HG03066 (cell line): Measurements from ENCODE around the gene SLFNL1.

Source experiments
- ATAC-seq: cut with Tn5 transposase; IDR thresholded peaks from one replicate; pipeline ENCODE4 v1.9.1; 2021; ENCODE audit warnings: low read depth; ENCODE audit not compliant: unreplicated experiment

The SLFNL1 gene

DNA sequence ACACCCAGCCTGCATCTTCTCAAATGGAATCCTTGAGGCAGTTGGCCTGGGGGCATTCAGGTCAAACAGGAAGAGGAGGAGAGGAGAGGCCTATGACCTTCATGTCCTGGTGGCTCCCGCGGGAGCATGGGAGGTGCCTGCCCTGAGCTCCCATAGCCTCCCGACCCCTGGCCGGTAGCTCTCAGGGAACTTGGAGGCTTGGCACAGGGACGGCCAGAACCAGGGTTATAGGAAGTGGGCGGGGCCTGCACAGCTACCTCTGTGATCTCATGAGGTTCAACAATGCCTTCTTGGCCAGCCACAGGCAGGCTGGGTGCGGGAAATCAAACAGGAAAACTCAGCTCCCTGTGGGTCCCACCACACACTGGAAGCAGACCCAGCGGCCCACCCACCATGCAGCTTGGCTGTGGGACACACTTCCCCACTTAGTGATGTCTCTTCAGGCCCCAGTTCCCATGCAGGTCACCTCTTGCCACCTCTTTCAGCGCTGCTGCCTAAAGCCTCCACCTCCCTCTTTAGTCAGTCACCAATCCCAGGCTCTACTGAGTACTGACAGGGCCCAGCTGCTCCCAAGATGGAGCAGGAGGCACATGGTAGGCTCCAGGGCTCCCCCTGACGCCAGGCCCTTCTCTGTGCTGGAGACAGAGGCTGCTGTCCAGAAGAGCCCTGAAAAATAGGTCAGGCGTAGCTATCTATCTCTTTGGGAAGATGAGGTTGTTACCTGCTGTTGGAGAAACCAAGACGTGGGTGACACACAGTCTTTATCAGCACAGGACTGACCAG lies at the start of gene SLFNL1:
SLFNL1 (minus strand) TSS at position 200 of the 783 bp plus-strand sequence. CDS start 1,065 bp downstream, outside the sequence.
- ATAC-seq = no peak

DNA sequence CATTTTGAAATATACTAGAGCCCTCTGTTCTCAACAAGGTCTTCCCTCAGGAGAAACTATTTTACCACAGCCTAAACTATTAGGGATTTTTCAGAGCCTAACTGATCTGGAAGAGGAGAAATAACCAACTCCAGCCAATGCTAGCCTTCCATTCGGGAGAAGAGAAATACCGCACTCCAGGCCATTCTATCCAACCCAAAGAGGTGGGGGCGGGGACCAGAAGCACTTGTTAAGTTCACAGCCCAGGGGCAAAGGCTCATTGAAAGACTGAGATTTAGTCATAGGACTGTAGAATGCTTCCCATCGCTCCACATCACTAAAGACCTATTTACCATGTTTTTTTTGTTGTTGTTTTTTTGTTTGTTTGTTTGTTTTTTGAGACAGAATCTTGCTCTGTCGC lies 35.4 kb upstream of the SLFNL1 start:
- no peak for ATAC-seq

DNA sequence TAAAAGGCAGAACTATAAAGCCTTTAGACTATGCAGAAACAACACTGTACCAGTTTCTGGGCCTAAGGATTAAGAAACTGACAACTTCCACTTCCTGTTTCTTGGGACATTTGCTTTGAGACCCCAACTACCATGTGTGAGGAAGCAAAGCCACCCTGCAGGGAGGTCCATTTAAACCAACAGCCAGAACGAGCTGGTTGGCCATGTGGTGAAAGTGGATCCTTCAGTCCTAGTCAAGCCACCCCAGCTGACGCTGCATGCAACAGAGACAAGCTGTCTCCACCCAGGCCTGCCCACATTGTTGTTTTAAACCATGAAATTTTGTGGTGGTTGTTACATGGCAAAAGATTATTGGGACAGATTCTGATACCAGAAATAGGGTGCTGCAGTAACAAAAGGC lies 31.8 kb upstream of the SLFNL1 start:
- ATAC-seq = no peak

DNA sequence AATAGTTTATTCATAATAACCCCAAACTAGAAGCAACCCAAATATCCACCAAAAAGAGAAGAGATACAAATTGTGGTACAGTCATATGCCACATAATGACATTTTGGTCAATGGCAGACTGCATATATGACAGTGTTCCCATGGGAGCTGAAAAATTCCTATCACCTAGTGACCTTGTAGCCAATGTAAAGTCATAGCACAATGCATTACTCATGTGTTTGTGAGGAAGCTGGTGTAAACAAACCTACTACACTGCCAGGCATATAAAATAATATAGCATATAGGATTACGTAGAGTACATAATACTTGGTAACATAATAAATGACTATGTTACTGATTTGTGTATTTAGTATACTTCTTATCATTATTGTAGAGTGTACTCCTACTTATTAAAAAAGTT lies 29.5 kb upstream of the SLFNL1 start:
- no peak for ATAC-seq

DNA sequence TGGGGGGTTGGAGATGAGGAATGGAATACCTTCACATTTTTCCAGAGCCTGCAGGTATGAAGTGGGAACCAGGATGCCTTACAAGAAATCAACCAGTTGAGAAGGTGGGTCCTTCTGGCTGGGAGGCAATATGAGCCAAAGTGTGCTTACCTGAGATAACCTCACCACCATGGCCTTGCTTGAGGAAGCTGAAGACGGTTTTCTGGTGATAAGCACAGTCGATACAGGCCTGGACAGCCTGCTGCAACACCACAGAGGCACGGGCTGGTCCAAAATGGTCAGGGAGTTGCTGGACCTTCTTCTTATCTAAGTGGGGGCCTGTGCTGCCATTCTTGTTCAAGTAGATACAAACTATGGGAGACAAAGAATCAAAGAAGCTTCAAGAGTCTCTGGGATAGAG lies 27.0 kb upstream of the SLFNL1 start:
- no peak for ATAC-seq

DNA sequence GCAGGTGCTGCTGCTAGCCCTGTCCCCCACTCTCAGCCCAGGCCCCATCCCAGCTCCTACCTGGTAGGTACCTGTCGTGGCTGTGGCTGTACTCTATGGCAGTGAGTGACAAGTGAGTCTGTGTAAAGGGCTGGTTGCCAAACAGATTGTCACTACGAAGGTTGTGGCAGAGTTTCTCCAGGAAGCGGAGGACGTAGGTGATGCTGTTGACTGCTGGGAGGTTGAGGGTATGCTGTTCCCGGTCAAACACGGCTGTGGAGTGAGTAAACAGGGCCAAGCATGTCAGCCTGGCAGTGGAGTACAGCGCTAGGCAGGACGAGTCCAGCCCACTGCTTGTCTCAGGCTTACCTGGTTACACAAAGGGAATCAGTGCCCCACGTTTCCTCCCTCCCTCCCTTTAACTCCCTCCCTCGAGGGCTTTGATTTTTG lies 24.8 kb upstream of the SLFNL1 start:
- no peak for ATAC-seq

DNA sequence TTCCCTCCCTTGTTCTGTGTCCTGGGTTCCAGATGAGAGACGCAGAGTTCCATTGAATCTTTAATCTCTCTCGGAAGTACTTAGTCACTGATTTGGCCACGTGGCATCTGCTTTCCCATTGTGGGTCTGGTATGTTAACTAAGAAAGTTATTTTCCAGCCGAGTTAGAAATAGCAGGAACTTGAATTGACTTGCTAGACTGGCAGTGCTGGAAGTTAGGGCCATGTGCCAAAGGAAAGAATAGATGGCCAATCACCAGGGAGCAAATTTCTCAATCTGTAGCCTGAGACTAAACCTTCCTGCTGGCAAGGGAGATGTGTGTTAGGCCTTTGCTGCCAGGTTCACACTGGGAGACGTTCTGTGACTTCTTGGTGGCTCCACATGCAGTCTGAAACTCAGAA lies 24.2 kb upstream of the SLFNL1 start:
- ATAC-seq = no peak

DNA sequence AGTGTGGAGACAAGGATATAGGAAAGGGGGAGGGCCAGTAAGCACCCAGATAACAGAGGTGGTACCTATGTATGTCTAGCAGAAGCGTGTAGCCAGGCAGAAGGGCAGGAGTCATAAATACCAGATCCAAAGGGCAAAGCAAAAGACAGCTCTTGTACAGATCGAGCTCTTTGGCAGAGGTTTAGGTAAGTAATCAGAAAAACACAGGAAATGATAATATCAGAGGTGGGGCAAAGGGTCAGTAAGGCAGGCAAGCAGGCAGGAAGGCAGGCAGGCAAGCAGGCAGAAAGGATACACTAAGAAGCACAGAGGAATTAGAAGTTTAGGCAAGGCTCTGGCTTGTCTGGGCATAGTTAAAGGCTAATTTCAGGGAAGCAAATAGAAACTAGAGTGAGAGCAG lies 22.7 kb upstream of the SLFNL1 start:
- no peak for ATAC-seq

DNA sequence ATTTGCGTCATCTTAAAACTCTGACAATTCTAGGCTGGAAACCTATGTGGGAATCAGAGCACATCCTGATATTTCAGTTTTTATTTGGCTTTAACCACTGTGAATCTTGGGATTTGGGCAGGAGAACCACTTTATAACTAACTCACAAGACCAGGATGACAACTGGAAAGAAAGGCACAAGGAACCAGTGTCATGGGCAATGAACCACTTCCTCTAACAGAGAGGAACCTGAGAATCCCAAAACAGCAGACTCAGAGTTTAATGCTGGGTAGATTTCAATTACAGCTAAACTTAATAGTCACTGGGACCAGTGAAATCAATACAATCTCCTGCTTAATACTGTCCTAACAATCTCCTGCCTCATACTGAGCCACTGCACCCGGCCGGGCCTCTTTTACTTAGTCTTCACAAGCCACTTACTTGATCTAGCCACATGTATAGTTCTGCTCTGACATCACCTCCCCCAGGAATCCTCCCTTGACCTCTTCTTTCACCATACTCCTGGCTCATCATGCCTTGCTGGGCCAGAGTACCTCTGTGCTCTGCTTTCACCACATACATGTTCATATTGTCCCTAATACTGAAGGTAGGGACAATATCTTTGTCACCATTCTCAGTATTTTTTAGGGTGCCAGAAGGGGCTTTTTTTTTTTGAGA lies 20.2 kb upstream of the SLFNL1 start:
- no peak for ATAC-seq

DNA sequence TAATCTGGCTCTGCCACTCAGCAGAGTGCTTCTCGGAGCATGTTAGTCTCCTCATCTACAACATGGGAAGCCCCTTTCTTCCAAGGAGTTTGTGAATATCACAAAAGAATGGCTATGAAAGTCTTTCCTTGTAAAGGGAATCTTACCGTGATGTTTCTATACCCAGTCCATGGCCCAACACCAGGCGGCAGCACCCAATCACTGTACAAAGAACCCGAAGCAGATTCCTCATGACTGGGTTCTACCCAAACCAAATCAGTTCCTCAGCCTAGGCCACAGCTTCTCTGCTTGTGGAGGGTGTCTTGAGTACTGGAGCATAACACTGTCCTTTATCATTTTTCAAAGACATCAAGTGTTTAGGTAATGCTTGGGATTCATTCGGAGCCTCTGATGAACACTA lies 16.6 kb upstream of the SLFNL1 start:
- no peak for ATAC-seq

DNA sequence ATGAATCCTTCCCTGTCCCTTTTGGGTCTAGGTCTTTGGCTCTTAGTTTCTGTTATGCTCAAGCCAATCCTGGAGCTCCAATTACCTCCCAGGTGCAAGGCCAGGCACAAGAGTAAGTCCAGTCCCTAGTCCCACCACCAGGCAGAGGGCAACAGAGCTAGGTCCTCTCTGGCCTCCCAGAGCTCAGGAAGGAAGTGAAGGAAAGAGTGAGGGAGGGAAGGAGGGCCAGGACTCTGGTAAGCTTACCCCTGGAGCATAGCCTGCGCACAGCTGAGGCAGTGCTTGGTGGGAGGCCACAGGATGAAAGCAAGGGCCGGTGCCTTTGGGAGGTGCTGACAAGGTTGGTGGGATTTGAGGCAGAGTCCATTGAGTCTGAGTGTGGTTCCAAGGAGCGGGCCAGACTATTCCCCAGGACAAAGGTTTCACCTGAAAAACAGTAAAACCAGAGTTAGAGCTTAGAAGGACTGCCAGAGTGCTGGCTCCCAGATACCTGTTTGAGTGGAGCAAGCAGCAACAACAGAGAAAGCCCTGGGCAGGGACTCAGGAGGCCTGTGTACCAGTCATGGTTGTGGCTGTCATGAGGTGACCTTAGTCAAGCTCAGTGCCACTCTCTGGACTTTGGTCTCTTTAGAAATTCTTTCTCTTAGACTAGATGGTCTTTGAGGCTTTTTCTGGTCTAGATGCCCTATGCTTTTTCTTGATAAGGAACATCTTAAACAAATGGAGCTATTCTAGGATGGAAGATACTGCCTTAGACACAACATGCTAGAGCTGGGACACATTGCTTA lies 15.8 kb upstream of the SLFNL1 start:
- ATAC-seq = no peak

DNA sequence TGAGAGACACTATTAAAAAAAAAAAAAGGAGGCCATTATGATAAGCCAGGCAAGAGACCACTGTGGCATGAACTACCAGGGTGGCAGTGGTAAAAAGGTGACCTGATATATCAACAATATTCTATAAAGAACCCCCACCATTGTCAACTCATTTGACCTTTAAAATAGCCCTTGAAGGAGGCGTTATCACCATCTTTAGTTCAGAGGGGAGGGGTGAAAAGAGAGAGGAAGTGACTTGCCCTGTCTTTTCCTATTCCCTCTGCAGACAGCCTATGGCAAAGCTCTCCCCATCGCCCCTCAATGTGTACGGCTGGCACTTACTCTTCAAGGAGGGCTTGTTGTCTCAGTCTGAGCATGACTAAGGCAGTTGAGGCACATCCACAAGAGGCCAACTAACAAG lies 11.7 kb upstream of the SLFNL1 start:
- no peak for ATAC-seq

DNA sequence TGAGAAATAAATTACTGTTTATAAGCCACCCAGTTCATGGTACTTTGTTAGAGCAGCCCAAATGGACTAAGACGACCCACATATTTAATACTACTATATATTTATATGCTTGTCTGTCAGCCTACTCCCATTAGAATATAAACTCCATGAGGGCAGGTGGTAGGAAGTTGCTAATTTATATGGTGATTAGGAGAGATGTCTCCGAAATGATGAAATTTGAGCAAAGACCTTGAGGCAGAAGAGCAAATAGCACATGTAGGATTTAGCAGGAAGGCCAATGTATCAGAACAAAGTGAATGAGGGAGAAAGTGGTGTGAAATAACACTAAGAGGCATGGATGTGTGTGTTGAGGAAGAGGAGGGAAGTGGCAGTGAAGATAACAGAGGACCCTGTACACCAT lies 10.6 kb upstream of the SLFNL1 start:
- ATAC-seq = no peak

DNA sequence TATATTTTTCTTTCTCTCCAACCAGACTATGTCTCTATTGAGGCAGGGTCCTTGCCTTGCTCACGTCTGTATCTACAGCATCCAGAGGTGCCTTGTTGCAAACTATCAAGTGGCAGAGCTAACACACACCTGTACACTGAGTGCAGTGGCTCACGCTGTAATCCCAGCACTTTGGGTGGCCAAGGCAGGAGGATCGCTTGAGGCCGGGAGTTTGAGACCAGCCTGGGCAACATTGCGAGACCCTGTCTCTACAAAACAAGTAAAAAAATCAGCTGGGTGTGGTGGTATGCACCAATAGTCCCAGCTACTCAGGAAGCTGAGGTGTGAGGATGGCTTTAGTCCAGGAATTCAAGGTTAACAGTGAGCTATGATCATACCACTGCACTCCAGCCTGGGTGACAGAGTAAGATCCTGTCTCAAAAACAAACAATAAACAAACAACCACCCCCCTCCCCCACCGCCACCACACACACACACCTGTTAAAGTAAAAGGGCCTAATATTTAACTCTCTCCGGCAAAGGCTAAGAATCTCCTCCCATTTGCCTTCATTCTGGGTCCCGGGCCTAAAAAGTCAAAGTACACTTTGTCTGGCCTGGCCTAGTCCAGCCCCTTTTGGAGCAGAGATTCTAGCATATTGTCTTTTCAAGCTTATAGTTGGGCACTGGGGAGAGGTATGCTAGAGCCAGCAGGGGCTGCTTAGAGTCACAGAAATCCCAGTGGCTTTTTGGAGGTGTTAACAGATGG lies 9.5 kb upstream of the SLFNL1 start:
- no peak for ATAC-seq

DNA sequence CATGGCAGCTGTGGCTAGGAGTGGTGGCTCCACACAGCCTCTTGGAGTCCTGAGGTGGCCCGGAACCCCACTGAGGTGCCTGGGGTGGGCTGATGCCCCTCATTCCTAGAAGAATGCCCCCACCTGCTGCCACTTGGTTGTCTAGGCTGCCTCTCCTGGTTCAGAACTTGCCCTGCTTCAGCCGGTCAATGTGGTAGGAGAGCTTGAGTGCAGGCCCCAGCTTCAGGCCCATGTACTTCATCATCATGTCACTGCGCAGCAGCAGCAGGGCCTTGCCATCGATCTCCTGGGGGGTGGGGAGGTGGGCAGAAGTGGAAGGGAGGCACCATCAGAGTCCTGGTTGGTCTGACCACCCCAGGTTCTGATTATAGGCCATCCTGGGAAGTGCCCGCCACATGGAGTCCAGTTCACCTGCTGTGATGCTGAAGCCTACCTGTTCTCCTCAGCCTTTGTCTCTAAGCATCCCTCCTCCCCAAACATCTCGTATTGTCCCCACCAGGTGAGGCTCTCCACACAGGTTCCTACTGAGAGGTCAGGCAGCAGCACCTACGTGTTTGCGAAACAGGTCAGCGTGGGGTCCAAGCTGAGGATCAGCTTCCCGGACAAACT lies 6.6 kb upstream of the SLFNL1 start:
- ATAC-seq = no peak

DNA sequence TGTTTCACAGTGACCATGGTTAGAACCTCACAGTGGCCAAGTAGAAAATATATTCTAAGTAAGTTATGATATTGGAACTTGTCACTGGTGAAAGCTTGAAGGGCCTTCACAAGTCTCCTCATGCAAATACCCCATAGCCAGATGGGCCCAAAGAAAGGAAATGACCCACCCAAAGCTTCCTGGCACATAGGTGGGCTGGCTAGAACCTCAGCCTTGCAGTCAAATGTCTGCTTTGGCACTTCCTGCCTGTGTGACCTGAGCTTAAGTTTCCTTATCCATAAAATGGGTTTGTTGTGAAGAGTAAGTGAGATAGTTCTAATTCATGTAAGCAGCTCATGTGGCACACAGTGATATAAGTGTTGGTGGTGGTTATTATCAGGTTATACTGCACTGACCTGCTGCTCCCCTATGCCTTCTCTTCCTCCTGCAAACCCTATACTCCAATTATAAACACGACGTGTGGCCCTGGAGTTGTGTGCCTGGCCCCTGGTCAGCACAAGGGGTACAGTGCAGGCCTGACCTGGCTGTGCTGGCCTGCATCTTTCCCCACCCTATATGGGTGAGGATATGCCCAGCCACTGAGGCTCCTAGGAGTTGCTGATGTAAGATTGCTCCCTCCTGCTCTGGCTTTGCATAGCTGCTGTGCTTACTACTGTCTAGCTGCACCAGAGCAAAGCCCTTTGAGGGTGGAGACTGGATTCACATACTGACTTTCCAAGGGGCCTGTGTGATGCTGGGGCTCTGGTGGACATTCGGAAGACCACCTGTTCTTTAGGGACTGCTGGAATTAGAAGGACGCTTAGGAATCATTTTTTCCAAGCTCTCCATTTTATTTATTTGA lies 4.7 kb upstream of the SLFNL1 start:
- no peak for ATAC-seq

DNA sequence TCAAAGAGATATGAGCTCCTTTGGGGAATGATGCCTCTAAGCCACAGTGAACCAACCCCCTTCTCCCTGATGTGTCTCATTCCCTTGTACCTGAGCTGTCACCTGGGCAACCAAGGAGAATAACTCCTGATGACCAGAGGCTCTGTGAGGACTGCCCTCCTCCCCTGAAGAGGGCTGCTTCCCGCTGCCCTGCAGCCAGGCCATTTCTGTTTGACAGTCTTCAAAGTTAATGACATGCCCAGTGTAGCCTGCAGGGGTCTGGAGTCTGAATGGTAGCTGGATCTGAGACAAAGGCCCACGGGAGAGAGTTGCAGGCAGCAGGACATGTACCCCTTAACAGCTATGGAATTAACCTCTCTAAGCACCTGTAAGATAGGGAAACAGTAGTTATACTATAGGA lies 3.4 kb upstream of the SLFNL1 start:
- no peak for ATAC-seq

DNA sequence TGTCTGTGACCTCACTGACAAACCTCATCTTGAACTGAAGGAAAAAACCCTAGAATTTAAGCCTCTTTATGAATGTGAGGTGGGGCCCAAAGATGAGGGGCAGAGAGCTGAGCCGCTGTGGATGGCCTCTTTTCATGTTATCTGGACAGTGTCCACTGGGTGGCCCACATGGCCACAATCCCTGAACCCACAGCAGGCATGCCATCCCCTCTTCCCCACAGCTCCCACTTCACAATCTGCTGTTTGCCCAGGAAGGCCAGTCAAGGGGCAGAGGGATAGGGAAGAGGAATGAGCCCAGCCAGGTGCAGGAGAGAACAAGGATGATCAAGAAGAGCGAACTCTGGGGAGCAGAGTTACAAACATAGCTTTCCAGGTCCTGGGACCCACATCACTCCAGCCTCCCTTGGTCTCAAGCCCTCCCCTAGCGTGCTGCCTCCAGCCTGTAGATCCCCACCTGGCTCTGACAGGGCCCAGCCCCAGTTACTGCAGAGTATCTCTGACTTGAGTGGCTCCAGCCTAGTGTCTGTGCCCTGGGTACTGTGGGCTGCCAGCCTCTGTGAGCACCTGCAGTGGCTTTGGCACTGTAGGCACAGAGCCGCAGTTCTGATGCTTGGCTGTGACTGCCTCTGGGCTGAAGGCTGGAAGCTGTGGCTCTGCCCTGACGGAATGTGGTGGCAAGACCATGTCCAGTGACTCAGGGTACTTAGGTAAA lies 1.9 kb upstream of the SLFNL1 start:
- ATAC-seq = no peak

DNA sequence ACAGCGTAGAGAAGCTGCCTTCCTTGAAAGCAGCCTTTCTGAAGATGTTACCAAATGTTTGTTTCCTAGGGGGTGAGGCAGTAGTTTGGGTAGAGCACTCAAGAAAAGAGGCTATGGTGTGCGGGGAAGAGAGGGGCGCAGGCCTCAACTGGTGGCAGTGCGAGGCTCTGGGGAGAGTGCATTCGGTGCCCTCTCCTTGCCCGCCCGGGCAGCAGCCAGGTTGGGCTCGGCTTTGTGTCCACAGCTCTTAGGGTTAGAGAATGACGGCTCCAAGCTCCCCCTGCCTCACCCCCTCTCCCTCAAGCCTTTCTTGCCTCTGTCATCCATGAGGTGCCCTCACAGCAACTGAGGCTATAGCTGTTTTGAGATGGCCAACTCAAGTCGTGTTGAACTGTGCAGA lies 899 bp upstream of the SLFNL1 start:
- no peak for ATAC-seq
